Esophagus muscularis mucosa (tissue), 4 donors: ENCODE data around the gene SH3PXD2B. TPM values are rescaled to one million over a fixed set of nuclear protein-coding genes. Genes with fewer than 3 reads are reported as not detected.
"Not testable (repeated sequence)": the region's sequence is repeated elsewhere in the genome, so short reads cannot be mapped to it uniquely, and the experiment has no call there.

Source experiments
- DNase-seq: peaks from one replicate; pipeline ENCODE4 v3.0.0-alpha.2; 2017; ENCODE audit errors: extremely low spot score
- H3K27ac ChIP-seq, 4 donors: fragments of 200-600 bp; sonication (generic); replicated peaks in 1 of 4; 1 replicate in 3 of 4; 2 replicates in 1 of 4; pipeline ENCODE4 v1.5.1; 2016 to 2019; ENCODE audit warnings: mild to moderate bottlenecking in 1 of 4
- H3K27me3 ChIP-seq, 4 donors: fragments of 200-600 bp; sonication (generic); one replicate each; pipeline versions ENCODE4 v1.5.1 to v1.6.0; 2016 to 2019
- H3K36me3 ChIP-seq, 4 donors: fragments of 200-600 bp; sonication (generic); one replicate each; pipeline ENCODE4 v1.5.1; 2016 to 2019
- H3K4me1 ChIP-seq, 4 donors: fragments of 200-600 bp; sonication (generic); one replicate each; pipeline ENCODE4 v1.5.1; 2016 to 2019
- H3K4me3 ChIP-seq, 4 donors: fragments of 200-600 bp; sonication (generic); 1 replicate in 2 of 4; 2 replicates in 2 of 4; pipeline ENCODE4 v1.5.1; 2016 to 2019; ENCODE audit warnings: mild to moderate bottlenecking in 4 of 4, moderate library complexity in 1 of 4
- H3K9me3 ChIP-seq, 4 donors: fragments of 200-600 bp; sonication (generic); 1 replicate in 3 of 4; 2 replicates in 1 of 4; pipeline ENCODE4 v1.5.1; 2016 to 2019
- CTCF ChIP-seq, 3 experiments: fragments of 200-600 bp in 2 of 3; fragments of 450-650 bp in 1 of 3; sonication (generic) in 2 of 3; IDR thresholded peaks; one replicate each; pipeline ENCODE4 v1.5.1; 2017 to 2019; ENCODE audit warnings: antibody characterized with exemption in 3 of 3, mild to moderate bottlenecking in 2 of 3, moderate library complexity in 1 of 3
- EP300 ChIP-seq: sonication (generic); formaldehyde crosslinking; IDR thresholded peaks from one replicate; pipeline ENCODE4 v1.6.1; 2017; ENCODE audit warnings: antibody characterized with exemption
- POLR2A ChIP-seq: fragments of 450-650 bp; IDR thresholded peaks from one replicate; pipeline ENCODE4 v1.6.1; 2017; ENCODE audit warnings: antibody characterized with exemption, moderate library complexity, mild to moderate bottlenecking, low read depth
- POLR2AphosphoS5 ChIP-seq, 2 donors: sonication (generic); formaldehyde crosslinking; IDR thresholded peaks; one replicate each; pipeline ENCODE4 v1.6.1; 2017; ENCODE audit warnings: antibody characterized with exemption in 2 of 2
- WGBS: methylation state at CpG from one replicate; pipeline ENCODE4 v1.1.5; 2018; 5-methylcytosine and 5-hydroxymethylcytosine counted together
- intact Hi-C: fragments of 100-400 bp; cut with DNase I; formaldehyde crosslinking; loops from one replicate; pipeline ENCODE4 v1.15.1; 2023
- total RNA-seq, 4 donors: library from RNA; depleted of rRNA; stranded (reverse); fragments of >200 nt; gene quantifications; one replicate each; pipeline versions ENCODE4 v1.1.0 to v1.2.1, GENCODE V29; 2016

SH3PXD2B gene
- total RNA-seq, 4 donors from 2014 or later = 41.5 to 66.5 (median 49.2) TPM

- TF ChIP-seq CTCF (IDR thresholded peaks at IDR 0.05) = peak; percentile 19 to 62 (median 27)
- TF ChIP-seq EP300 = no peak
- no peak overlapping the region for H3K27ac ChIP-seq
- H3K4me1 ChIP-seq = no peaks in the 10 kb centered on the region
- peaks cover 0 to 8% (median 0%) of the 10 kb centered on the region in 4 donors for H3K9me3 ChIP-seq
- no peaks in the 10 kb centered on the region for H3K27me3 ChIP-seq
- no peak overlapping the region for H3K4me3 ChIP-seq
- DNase-seq = no peak
- 54% methylated on average over 4 of the region's 4 CpGs for WGBS
- intact Hi-C loops = no loop called here
- H3K36me3 ChIP-seq = peaks cover 6 to 47% (median 29%) of the 10 kb centered on the region in 4 donors
Measured at GRCh38 chr5:172370648-172371545, 83.4 kb downstream of the SH3PXD2B start.

- Histone ChIP-seq H3K27ac (no peak overlapping the region), H3K27me3 (no peaks in the 10 kb centered on the region), H3K36me3 (peaks cover 0 to 52% (median 30%) of the 10 kb centered on the region in 4 donors), H3K4me3 (no peak overlapping the region), H3K4me1 (no peaks in the 10 kb centered on the region), H3K9me3 (peaks cover 0 to 8% (median 0%) of the 10 kb centered on the region in 4 donors)
- 71% methylated on average over 4 of the region's 4 CpGs for WGBS
- intact Hi-C loops = no loop called here
- TF ChIP-seq CTCF (IDR thresholded peaks at IDR 0.05) (no peak), POLR2AphosphoS5 (IDR thresholded peaks at IDR 0.05) (no peak), POLR2A (no peak), EP300 (no peak)
- no peak for DNase-seq
Measured at GRCh38 chr5:172370237-172370640, 84.1 kb downstream of the SH3PXD2B start.

- H3K27me3 ChIP-seq, H3K9me3 ChIP-seq, H3K4me1 ChIP-seq, DNase-seq, H3K27ac ChIP-seq, intact Hi-C loops, H3K4me3 ChIP-seq: not testable (repeated sequence)
- WGBS = 94% methylated on average over 3 of the region's 3 CpGs
- peaks cover 0 to 51% (median 28%) of the 10 kb centered on the region in 4 donors for H3K36me3 ChIP-seq
Measured at GRCh38 chr5:172368699-172369098, 85.6 kb downstream of the SH3PXD2B start.

GRCh38 chr5:172365948-172366608, 88.2 kb downstream of the SH3PXD2B start:
- Histone ChIP-seq H3K9me3 (peaks cover 0 to 5% (median 0%) of the 10 kb centered on the region in 4 donors), H3K36me3 (peaks cover 16 to 45% (median 29%) of the 10 kb centered on the region in 4 donors), H3K27ac (no peak overlapping the region), H3K4me3 (no peak overlapping the region), H3K4me1 (peaks cover 0 to 7% (median 0%) of the 10 kb centered on the region in 4 donors), H3K27me3 (no peaks in the 10 kb centered on the region)
- intact Hi-C loops = no loop called here
- no peak for DNase-seq
- WGBS = 97% methylated on average over 4 of the region's 4 CpGs
- no peak for TF ChIP-seq CTCF (IDR thresholded peaks at IDR 0.05)
- no peak for TF ChIP-seq EP300
- TF ChIP-seq POLR2A = no peak
- no peak for TF ChIP-seq POLR2AphosphoS5 (IDR thresholded peaks at IDR 0.05)

GRCh38 chr5:172364773-172365172, 89.6 kb downstream of the SH3PXD2B start:
- no peaks in the 10 kb centered on the region for H3K27me3 ChIP-seq
- no peak for DNase-seq
- no peak for TF ChIP-seq POLR2AphosphoS5 (IDR thresholded peaks at IDR 0.05)
- TF ChIP-seq POLR2A = no peak
- TF ChIP-seq CTCF (IDR thresholded peaks at IDR 0.05) = no peak
- no peak for TF ChIP-seq EP300
- intact Hi-C loops = no loop called here
- no CpG with 5 or more reads among the region's 2 CpGs for WGBS
- peaks cover 16 to 54% (median 35%) of the 10 kb centered on the region in 4 donors for H3K36me3 ChIP-seq
- H3K4me3 ChIP-seq = no peak overlapping the region
- H3K4me1 ChIP-seq = peaks cover 0 to 7% (median 0%) of the 10 kb centered on the region in 4 donors
- H3K27ac ChIP-seq = no peak overlapping the region
- H3K9me3 ChIP-seq = no peaks in the 10 kb centered on the region
